Activated CD4-positive, alpha-beta T cell treated with anti-CD3 and anti-CD28 coated beads for 36 hours (primary cell): ENCODE results near the gene CMKLR1. TPM values are rescaled to one million over a fixed set of nuclear protein-coding genes. Genes with fewer than 3 reads are reported as not detected.
A peak's percentile ranks its signal among the peaks of the same experiment; 100 is the strongest.

Experiments
- ATAC-seq: fragments of 200-7000 bp; cut with Tn5 transposase; one replicate; pipeline ENCODE4 v1.10.0; 2021; ENCODE audit warnings: mild to moderate bottlenecking, moderate library complexity
- CTCF ChIA-PET: fragments of 350-600 bp; sonication (Branson Sonifier 250); formaldehyde crosslinking; loops from one replicate; lab custom pipeline; 2021; ENCODE audit warnings: antibody characterized with exemption; lab: Charles Lee
- POLR2A ChIA-PET: fragments of 350-600 bp; sonication (Branson Sonifier 250); formaldehyde crosslinking; loops from one replicate; lab custom pipeline; 2021; ENCODE audit warnings: antibody characterized with exemption, inconsistent platforms; lab: Charles Lee
- DNase-seq: peaks from one replicate; pipeline ENCODE4 v3.0.0-alpha.2; 2020
- H3K27ac Mint-ChIP-seq: one replicate; pipeline ENCODE4 v1.8.0; 2021; ENCODE audit warnings: mixed read lengths
- H3K27me3 Mint-ChIP-seq: one replicate; pipeline ENCODE4 v1.8.0; 2021; ENCODE audit warnings: mixed read lengths
- H3K36me3 Mint-ChIP-seq: one replicate; pipeline ENCODE4 v1.8.0; 2021; ENCODE audit warnings: low read depth, mixed read lengths
- H3K4me1 Mint-ChIP-seq: one replicate; pipeline ENCODE4 v1.8.0; 2021; ENCODE audit warnings: mixed read lengths
- H3K4me3 Mint-ChIP-seq: one replicate; pipeline ENCODE4 v1.8.0; 2021; ENCODE audit warnings: mild to moderate bottlenecking, moderate library complexity, mixed read lengths
- H3K9me3 Mint-ChIP-seq: one replicate; pipeline ENCODE4 v1.8.0; 2021; ENCODE audit warnings: low read depth, mixed read lengths
- intact Hi-C, 2 experiments: fragments of 100-400 bp; cut with DNase I in 1 of 2; cut with micrococcal nuclease in 1 of 2; formaldehyde crosslinking; loops; one replicate each; pipeline versions ENCODE4 v1.14.2 to v1.15.1; 2022 to 2024; cut with DNase I, micrococcal nuclease
- total RNA-seq, 2 experiments: library from RNA; stranded (reverse); gene quantifications; one replicate each; pipeline ENCODE4 v1.2.3, GENCODE V29; 2021

The CMKLR1 gene
- total RNA-seq, 2 experiments from 2014 or later, result not detected

GRCh38 chr12:108311605-108312004, 27.5 kb downstream of the CMKLR1 start:
- ATAC-seq (no peak), DNase-seq (no peak)
- H3K4me1 Mint-ChIP-seq, result peaks cover 29% of the 10 kb centered on the region
- ChIA-PET CTCF (interaction anchor here (0.8 kb wide), 1 partner anchor 146 kb away, joined by 4 read pairs; no protein-coding TSS in a partner anchor), POLR2A (no interaction called here)
- H3K27me3 Mint-ChIP-seq, result no peaks in the 10 kb centered on the region
- no peaks in the 10 kb centered on the region for H3K9me3 Mint-ChIP-seq
- no peaks in the 10 kb centered on the region for H3K36me3 Mint-ChIP-seq
- no peak overlapping the region for H3K27ac Mint-ChIP-seq
- no peak overlapping the region for H3K4me3 Mint-ChIP-seq
- intact Hi-C loops, result no loop called here

- Mint-ChIP-seq H3K4me1 (peaks cover 31% of the 10 kb centered on the region), H3K4me3 (no peak overlapping the region), H3K9me3 (no peaks in the 10 kb centered on the region), H3K36me3 (no peaks in the 10 kb centered on the region), H3K27me3 (peaks cover 7% of the 10 kb centered on the region), H3K27ac (no peak overlapping the region)
- ATAC-seq, result no peak
- POLR2A ChIA-PET, result no interaction called here
- CTCF ChIA-PET, result no interaction called here
- DNase-seq, result no peak
- intact Hi-C loops, result no loop called here
Observed at GRCh38 chr12:108310489-108310888, 28.6 kb downstream of the CMKLR1 start.

GRCh38 chr12:108309674-108310312, 29.3 kb downstream of the CMKLR1 start:
- peaks cover 35% of the 10 kb centered on the region for H3K4me1 Mint-ChIP-seq

GRCh38 chr12:108308395-108309085, 30.6 kb downstream of the CMKLR1 start:
- Mint-ChIP-seq H3K4me3 (no peak overlapping the region), H3K27ac (no peak overlapping the region), H3K27me3 (peaks cover 7% of the 10 kb centered on the region), H3K9me3 (no peaks in the 10 kb centered on the region), H3K36me3 (no peaks in the 10 kb centered on the region), H3K4me1 (peaks cover 27% of the 10 kb centered on the region)
- intact Hi-C loops, result no loop called here
- ChIA-PET CTCF (interaction anchor here (0.9 kb wide), 1 partner anchor 123 kb away, joined by 3 read pairs; no protein-coding TSS in a partner anchor), POLR2A (no interaction called here)
- no peak for DNase-seq
- ATAC-seq, result no peak

More at GRCh38 chr12:108309674-108310312, 29.3 kb downstream of the CMKLR1 start:
- intact Hi-C loops, result no loop called here
- no peaks in the 10 kb centered on the region for H3K9me3 Mint-ChIP-seq
- POLR2A ChIA-PET, result no interaction called here
- no peak overlapping the region for H3K4me3 Mint-ChIP-seq
- CTCF ChIA-PET, result interaction anchor here (0.5 kb wide), 1 partner anchor 40 kb away, joined by 3 read pairs; no protein-coding TSS in a partner anchor
- peaks cover 7% of the 10 kb centered on the region for H3K27me3 Mint-ChIP-seq
- no peak overlapping the region for H3K27ac Mint-ChIP-seq
- no peaks in the 10 kb centered on the region for H3K36me3 Mint-ChIP-seq
- DNase-seq (no peak), ATAC-seq (no peak)

GRCh38 chr12:108307006-108307405, 32.1 kb downstream of the CMKLR1 start:
- H3K4me3 Mint-ChIP-seq, result no peak overlapping the region
- no peak for DNase-seq
- ChIA-PET CTCF (interaction anchor here (1.3 kb wide), 1 partner anchor 12 kb away, joined by 4 read pairs; no protein-coding TSS in a partner anchor), POLR2A (interaction anchor here (0.6 kb wide), 1 partner anchor 460 kb away, joined by 3 read pairs; no protein-coding TSS in a partner anchor)
- no peaks in the 10 kb centered on the region for H3K36me3 Mint-ChIP-seq
- peaks cover 17% of the 10 kb centered on the region for H3K4me1 Mint-ChIP-seq
- H3K9me3 Mint-ChIP-seq, result no peaks in the 10 kb centered on the region
- intact Hi-C loops, result no loop called here
- no peak overlapping the region for H3K27ac Mint-ChIP-seq
- ATAC-seq, result no peak
- H3K27me3 Mint-ChIP-seq, result peaks cover 7% of the 10 kb centered on the region

GRCh38 chr12:108306506-108306905, 32.6 kb downstream of the CMKLR1 start:
- H3K4me1 Mint-ChIP-seq, result peaks cover 17% of the 10 kb centered on the region
- ChIA-PET CTCF (interaction anchor here (0.5 to 1.3 kb wide), 2 partner anchors 12 to 1577 kb away, joined by 3 to 4 read pairs; no protein-coding TSS in a partner anchor), POLR2A (no interaction called here)
- peaks cover 7% of the 10 kb centered on the region for H3K27me3 Mint-ChIP-seq
- peaks cover 3% of the 10 kb centered on the region for H3K9me3 Mint-ChIP-seq
- intact Hi-C loops, result no loop called here
- no peaks in the 10 kb centered on the region for H3K36me3 Mint-ChIP-seq
- no peak overlapping the region for H3K4me3 Mint-ChIP-seq
- ATAC-seq, result no peak
- H3K27ac Mint-ChIP-seq, result peak overlapping the region; percentile 22
- DNase-seq, result no peak

GRCh38 chr12:108305991-108306501, 33.1 kb downstream of the CMKLR1 start:
- Mint-ChIP-seq H3K4me1 (peaks cover 20% of the 10 kb centered on the region), H3K4me3 (no peak overlapping the region), H3K9me3 (peaks cover 3% of the 10 kb centered on the region), H3K27ac (peak overlapping the region; percentile 22), H3K36me3 (no peaks in the 10 kb centered on the region), H3K27me3 (peaks cover 7% of the 10 kb centered on the region)
- ChIA-PET CTCF (interaction anchor here (0.5 to 1.3 kb wide), 3 partner anchors 11 to 1577 kb away, joined by 3 to 4 read pairs (median 3); no protein-coding TSS in a partner anchor), POLR2A (no interaction called here)
- intact Hi-C loops, result no loop called here
- ATAC-seq (peak; percentile 68), DNase-seq (no peak)

GRCh38 chr12:108305520-108305919, 33.6 kb downstream of the CMKLR1 start:
- ChIA-PET POLR2A (no interaction called here), CTCF (interaction anchor here (0.6 to 1.3 kb wide), 2 partner anchors 11 to 45 kb away, joined by 3 to 4 read pairs; no protein-coding TSS in a partner anchor)
- DNase-seq (peak; percentile 58), ATAC-seq (peak; percentile 73)
- Mint-ChIP-seq H3K4me3 (no peak overlapping the region), H3K9me3 (peaks cover 3% of the 10 kb centered on the region), H3K4me1 (peaks cover 20% of the 10 kb centered on the region), H3K27ac (no peak overlapping the region), H3K27me3 (peaks cover 7% of the 10 kb centered on the region), H3K36me3 (no peaks in the 10 kb centered on the region)
- intact Hi-C loops, result no loop called here

GRCh38 chr12:108304633-108305032, 34.5 kb downstream of the CMKLR1 start:
- ChIA-PET POLR2A (no interaction called here), CTCF (no interaction called here)
- intact Hi-C loops, result no loop called here
- no peaks in the 10 kb centered on the region for H3K36me3 Mint-ChIP-seq
- H3K4me1 Mint-ChIP-seq, result peaks cover 20% of the 10 kb centered on the region
- ATAC-seq (no peak), DNase-seq (no peak)
- peaks cover 7% of the 10 kb centered on the region for H3K27me3 Mint-ChIP-seq
- peaks cover 3% of the 10 kb centered on the region for H3K9me3 Mint-ChIP-seq
- no peak overlapping the region for H3K27ac Mint-ChIP-seq
- no peak overlapping the region for H3K4me3 Mint-ChIP-seq

- ChIA-PET CTCF (interaction anchor here (0.8 kb wide), 1 partner anchor 109 kb away, joined by 3 read pairs; no protein-coding TSS in a partner anchor), POLR2A (no interaction called here)
- DNase-seq, result no peak
- intact Hi-C loops, result no loop called here
- peaks cover 20% of the 10 kb centered on the region for H3K4me1 Mint-ChIP-seq
- ATAC-seq, result no peak
- H3K36me3 Mint-ChIP-seq, result no peaks in the 10 kb centered on the region
- no peak overlapping the region for H3K27ac Mint-ChIP-seq
- H3K27me3 Mint-ChIP-seq, result peaks cover 7% of the 10 kb centered on the region
- H3K9me3 Mint-ChIP-seq, result peaks cover 3% of the 10 kb centered on the region
- no peak overlapping the region for H3K4me3 Mint-ChIP-seq
Observed at GRCh38 chr12:108303703-108304102, 35.4 kb downstream of the CMKLR1 start.

- H3K9me3 Mint-ChIP-seq, result peaks cover 3% of the 10 kb centered on the region
- DNase-seq (no peak), ATAC-seq (no peak)
- peaks cover 26% of the 10 kb centered on the region for H3K4me1 Mint-ChIP-seq
- no peak overlapping the region for H3K4me3 Mint-ChIP-seq
- intact Hi-C loops, result no loop called here
- no peaks in the 10 kb centered on the region for H3K36me3 Mint-ChIP-seq
- peaks cover 7% of the 10 kb centered on the region for H3K27me3 Mint-ChIP-seq
- POLR2A ChIA-PET, result no interaction called here
- CTCF ChIA-PET, result no interaction called here
- H3K27ac Mint-ChIP-seq, result no peak overlapping the region
Observed at GRCh38 chr12:108302403-108303311, 36.5 kb downstream of the CMKLR1 start.
